DMS153 (cell line): ENCODE results near the gene TECPR1.

Experiments used
- DNase-seq: peaks from one replicate; lab custom pipeline; 2025; lab: John Stamatoyannopoulos, UW

TECPR1 gene

GRCh38 chr7:98251601-98252424 is at the start of gene TECPR1:
TSS of gene TECPR1 (minus strand) at chr7:98252232. CDS start at chr7:98246146, 6,086 bp downstream.
- DNase-seq = peak; percentile 88

GRCh38 chr7:98300595-98301372 is 48.8 kb upstream of the TECPR1 start:
- no peak for DNase-seq

DNA sequence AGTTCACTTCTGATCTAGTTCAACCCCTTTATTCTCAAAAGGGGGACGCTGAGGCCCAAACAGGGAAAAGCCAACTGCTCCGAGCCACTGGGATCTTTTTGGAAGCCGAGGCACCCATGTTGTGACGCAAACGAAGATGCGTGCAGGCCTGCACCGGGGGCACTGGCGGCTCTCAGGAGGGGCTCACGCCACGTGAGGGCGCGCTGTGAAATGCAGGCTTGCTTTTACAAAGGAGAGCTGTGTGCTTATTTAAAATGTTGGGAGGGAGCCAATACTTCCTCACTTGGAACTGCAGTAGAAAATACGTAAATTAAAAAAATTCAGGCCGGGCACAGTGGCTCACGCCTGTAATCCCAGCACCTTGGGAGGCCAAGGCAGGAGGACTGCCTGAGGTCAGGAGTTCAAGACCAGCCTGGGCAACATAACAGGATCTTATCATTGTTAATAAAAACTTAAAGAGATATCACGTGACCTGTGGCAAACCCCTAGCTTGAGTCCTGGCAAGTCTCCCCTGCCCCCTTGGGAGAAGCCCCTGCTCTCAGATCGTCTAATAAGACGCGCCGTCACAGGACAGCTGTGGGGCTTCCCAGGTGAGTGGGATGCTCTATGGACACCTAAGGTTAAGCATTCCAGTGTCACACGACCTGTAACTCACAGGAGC is 45.7 kb upstream of the TECPR1 start:
- DNase-seq = no peak

DNA sequence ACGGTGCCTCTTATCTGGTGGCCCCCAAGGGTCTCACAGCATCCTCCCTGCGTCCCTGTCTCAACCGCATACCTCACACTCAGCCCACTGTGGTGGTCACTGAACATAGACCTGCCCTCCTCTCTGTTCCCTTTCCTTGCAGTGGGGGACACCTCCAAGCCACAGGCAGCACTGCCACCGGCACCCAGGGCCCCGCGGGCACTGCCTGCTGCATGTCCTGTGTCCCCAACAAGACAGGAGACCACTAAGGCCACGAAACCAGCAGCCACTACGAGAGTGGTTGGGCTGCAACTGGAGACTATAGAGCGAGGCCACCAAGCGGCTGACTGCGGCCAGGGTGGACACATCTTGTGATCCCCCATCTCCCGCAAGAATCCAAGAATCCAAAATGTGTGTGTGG is 44.8 kb upstream of the TECPR1 start:
- DNase-seq = no peak

DNA sequence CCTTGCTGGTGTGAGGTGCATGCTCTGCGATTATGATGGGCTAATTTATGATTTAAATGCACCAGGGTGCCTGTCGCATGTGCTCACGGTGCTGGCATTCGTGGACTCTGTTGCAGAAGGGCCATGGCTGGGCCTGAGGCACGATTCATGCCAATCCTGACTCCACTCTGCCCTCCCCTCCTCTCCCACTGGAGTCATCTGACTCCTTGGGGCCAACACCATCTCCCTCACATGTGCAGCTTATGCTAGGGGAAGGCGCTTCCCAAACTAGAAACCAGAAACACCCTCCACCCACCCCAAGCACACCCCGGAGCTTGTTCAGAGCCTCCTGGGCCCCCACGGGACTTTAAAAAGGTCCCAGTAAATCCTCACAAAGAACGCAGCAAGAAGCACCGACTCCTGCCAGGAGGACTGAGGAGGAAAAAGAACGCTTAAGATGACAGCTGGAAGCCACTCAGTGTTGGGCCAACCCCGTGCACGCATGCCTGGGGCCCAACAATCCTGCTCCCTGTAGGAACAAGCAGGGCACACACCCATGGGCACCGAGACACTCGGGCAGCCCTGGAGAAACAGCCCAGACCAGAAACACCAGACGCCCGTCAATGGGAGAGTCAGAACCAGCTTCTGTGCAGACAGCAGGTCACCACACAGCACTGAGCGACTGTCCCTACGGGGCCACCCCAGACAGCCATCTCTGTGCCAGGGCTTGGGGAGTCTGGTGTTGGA is 43.6 kb upstream of the TECPR1 start:
- no peak for DNase-seq

- DNase-seq = peak; percentile 54
These were observed 42.9 kb upstream of the TECPR1 start for GRCh38 chr7:98294798-98295382.

- DNase-seq = no peak
These were observed 42.3 kb upstream of the TECPR1 start for GRCh38 chr7:98294326-98294725.

GRCh38 chr7:98293746-98294145 is 41.7 kb upstream of the TECPR1 start:
- DNase-seq = no peak

- DNase-seq = no peak
These were observed 41.2 kb upstream of the TECPR1 start for GRCh38 chr7:98293265-98293664.

- DNase-seq = no peak
These were observed 39.7 kb upstream of the TECPR1 start for GRCh38 chr7:98291717-98292116.

GRCh38 chr7:98289333-98289875 is 37.4 kb upstream of the TECPR1 start:
- no peak for DNase-seq

GRCh38 chr7:98288064-98288823 is 36.2 kb upstream of the TECPR1 start:
- no peak for DNase-seq

- no peak for DNase-seq
These were observed 35.5 kb upstream of the TECPR1 start for GRCh38 chr7:98287486-98287959.

DNA sequence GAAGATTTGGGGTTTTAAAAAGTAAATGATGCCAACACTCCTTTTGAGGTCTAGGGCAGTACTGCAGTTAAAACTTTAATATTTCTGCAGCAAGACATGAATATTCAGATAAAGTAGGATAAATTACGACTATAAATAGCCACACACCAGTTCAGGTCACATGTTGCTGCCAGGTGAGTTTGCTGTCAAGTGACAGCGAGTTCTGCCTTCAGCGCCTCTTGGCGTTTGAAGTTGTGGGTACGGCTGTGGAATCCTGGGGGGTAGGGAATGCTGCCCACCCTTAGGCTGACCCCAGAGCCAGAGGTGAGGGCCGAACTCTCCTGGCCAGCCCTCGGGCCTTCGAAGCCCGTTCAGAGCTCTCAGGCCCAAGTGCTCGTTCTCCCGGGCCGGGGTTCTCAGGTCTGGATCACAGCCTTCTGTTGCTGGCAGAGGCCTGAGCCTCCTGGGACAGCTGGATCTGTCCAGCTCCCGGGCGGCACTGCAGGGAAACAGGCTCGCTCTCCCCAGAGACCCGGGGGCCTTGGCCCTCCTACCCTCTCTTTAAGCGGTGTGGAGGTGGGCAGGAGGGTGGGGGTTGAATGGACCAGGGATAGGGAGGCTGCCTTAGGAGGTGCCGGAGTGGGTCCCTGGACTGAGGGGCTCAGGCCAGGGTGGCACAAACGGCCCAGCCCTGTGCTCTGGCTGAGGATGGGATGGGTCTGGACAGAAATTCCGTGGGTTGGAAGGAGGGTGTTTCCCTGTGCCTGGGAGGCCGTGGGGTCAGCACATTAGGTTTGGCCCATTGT is 34.9 kb upstream of the TECPR1 start:
- no peak for DNase-seq

- DNase-seq = no peak
These were observed 34.1 kb upstream of the TECPR1 start for GRCh38 chr7:98286093-98286539.

- no peak for DNase-seq
These were observed 33.4 kb upstream of the TECPR1 start for GRCh38 chr7:98285157-98286092.

GRCh38 chr7:98284335-98285036 is 32.5 kb upstream of the TECPR1 start:
- no peak for DNase-seq

DNA sequence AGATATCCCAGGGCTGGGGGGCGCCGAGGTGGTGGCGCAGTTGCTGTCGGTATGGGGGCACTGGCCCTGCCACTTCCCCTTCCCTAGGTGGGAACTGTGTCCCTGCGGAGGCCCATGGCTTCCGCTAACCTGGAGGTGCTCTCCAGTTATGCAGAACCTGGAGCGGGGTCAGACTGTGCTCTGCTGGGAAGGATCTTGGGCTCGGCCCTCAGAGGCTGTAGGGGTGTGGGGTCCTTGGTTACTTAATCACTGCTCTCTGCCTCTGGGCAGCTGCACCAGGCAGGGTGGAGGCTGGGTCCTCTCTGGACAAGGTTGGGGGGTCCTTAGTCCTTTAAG is 31.8 kb upstream of the TECPR1 start:
- no peak for DNase-seq
